Measurements from ENCODE around the gene DCST2. TPM values are rescaled to one million over a fixed set of nuclear protein-coding genes. Genes with fewer than 3 reads are reported as not detected.

DCST2 gene
- total RNA-seq, 6 experiments from 2014 or later, result 0.08 to 0.14 TPM; not detected in 4

DNA sequence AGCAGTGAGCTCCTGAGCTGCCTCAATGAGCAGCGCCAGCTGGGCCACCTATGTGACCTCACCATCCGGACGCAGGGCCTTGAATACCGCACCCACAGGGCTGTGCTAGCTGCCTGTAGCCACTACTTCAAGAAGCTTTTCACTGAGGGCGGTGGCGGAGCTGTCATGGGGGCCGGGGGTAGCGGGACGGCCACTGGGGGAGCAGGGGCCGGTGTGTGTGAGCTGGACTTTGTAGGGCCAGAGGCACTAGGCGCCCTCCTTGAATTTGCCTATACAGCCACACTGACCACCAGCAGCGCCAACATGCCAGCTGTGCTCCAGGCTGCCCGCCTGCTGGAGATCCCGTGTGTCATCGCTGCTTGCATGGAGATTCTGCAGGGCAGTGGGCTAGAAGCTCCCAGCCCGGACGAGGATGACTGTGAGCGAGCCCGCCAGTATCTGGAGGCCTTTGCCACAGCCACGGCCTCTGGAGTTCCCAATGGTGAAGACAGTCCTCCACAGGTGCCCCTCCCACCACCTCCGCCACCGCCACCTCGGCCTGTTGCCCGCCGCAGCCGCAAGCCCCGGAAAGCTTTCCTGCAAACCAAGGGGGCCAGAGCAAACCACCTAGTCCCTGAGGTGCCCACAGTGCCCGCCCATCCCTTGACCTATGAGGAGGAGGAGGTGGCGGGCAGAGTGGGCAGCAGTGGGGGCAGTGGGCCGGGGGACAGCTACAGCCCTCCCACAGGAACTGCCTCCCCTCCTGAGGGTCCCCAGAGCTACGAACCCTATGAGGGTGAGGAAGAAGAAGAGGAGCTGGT is 18.7 kb downstream of the DCST2 start:
- DNase-seq, result no peak
- TF ChIP-seq CTCF (IDR thresholded peaks at IDR 0.05), result no peak
- Mint-ChIP-seq H3K4me1 (ENCODE audit: low read depth) (peaks cover 21% of the 10 kb centered on the region), H3K9me3 (no peaks in the 10 kb centered on the region), H3K27me3 (ENCODE audit: insufficient read depth) (no peaks in the 10 kb centered on the region), H3K36me3 (ENCODE audit: low read depth) (no peaks in the 10 kb centered on the region), H3K4me3 (no peak overlapping the region), H3K27ac (no peak overlapping the region)

DNA sequence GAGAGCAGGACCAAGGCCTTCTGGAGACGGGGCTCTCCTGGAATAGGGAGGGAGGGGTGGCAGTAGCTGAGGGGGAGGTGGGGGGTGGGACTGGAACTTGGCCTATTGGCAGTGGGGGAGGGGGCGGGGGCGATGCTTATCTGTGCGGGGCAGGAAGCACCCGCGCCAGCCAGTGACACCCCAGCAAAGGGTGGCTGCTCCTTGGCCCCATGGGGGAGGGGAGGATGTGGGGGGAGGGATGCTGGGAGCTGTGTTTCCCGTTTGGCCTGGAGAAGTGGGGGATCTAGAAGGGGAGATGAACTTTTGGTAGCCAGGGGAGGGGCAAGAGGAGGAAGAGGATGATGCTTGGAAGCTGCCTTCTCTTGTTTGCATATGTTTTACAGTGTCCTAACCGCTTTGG is 19.9 kb downstream of the DCST2 start:
- no peaks in the 10 kb centered on the region for H3K27me3 Mint-ChIP-seq (ENCODE audit: insufficient read depth)
- H3K9me3 Mint-ChIP-seq, result no peaks in the 10 kb centered on the region
- TF ChIP-seq CTCF (IDR thresholded peaks at IDR 0.05), result no peak
- no peak overlapping the region for H3K4me3 Mint-ChIP-seq
- DNase-seq, result no peak
- peaks cover 8% of the 10 kb centered on the region for H3K4me1 Mint-ChIP-seq (ENCODE audit: low read depth)
- no peak overlapping the region for H3K27ac Mint-ChIP-seq
- H3K36me3 Mint-ChIP-seq (ENCODE audit: low read depth), result no peaks in the 10 kb centered on the region

DNA sequence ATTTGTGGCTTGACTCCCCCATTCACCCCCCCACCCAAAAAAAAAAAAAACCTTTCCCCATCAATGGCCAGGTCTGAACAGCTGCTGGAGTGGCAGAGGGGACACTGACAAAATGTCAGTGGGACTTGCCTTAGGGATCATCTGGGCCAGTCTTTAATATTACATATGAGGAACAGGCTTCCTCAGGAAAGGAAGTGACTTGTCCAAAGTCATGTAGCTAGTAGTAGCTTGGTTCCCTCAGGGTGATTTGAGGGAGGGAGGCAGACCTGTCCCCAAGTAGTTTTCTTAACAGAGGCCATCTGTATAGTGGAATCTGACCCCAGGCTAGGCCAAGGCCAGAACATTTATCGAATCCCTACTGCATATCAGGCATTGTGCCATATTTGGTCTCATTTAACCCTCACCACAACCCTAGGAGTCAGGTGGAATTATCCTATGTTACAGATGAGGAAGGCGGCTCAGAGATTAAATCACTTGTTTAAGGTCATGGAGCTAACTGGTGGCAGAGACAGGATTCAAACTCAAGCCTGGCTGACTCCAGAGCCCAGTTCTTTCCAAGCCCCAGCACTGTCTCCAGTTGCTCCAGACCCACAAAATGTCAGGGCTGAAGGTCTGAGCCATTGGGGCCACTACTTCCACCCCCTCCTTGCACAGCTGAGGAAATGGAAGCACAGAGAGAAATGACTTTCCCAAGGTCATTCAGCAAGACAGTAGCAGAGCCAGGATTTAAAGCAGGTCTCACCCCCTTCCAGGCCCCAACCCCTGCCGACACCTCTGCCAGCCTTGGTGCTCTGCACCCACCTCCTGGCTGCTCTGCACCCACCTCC is 20.6 kb downstream of the DCST2 start:
- Mint-ChIP-seq H3K9me3 (no peaks in the 10 kb centered on the region), H3K27me3 (ENCODE audit: insufficient read depth) (no peaks in the 10 kb centered on the region), H3K4me1 (ENCODE audit: low read depth) (peaks cover 4% of the 10 kb centered on the region; the same call in 1 of the 2 replicates), H3K4me3 (no peak overlapping the region), H3K36me3 (ENCODE audit: low read depth) (no peaks in the 10 kb centered on the region), H3K27ac (no peak overlapping the region; the same call in 1 of the 2 replicates)
- TF ChIP-seq CTCF (IDR thresholded peaks at IDR 0.05), result no peak
- no peak for DNase-seq

DNA sequence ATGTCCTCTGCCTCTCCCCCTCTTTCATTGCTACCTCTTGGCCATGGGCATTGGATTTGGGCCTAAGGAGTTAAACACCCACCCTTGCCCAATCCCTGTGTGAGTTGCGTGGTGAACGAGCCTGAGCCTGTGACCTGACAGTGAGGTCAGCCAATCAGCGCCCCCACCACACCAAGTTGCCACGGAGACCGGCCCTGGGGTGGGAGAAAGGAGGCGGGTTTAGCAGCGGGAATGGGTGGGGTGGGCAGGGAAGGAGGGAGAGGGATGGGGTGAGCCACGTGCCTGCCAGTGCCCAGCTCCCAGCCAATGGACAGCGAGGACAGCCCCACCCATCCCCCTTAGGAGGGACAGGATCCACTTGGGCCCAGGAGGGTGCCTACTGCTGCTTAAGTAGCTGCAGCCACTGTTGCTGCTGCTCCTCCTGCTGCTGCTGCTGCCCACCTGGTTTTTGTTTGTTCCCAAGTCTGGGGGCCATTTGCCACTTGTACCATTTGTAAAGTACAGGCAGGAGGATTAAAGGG is 21.5 kb downstream of the DCST2 start:
- H3K27ac Mint-ChIP-seq, result no peak overlapping the region
- no peak overlapping the region for H3K4me3 Mint-ChIP-seq
- H3K36me3 Mint-ChIP-seq (ENCODE audit: low read depth), result no peaks in the 10 kb centered on the region
- no peak for TF ChIP-seq CTCF (IDR thresholded peaks at IDR 0.05)
- H3K27me3 Mint-ChIP-seq (ENCODE audit: insufficient read depth), result no peaks in the 10 kb centered on the region
- H3K9me3 Mint-ChIP-seq, result no peaks in the 10 kb centered on the region
- no peaks in the 10 kb centered on the region; the same call in 1 of the 2 replicates for H3K4me1 Mint-ChIP-seq (ENCODE audit: low read depth)
- DNase-seq, result peak; percentile 25

GRCh38 chr1:155011437-155012025 is 22.1 kb downstream of the DCST2 start:
- Mint-ChIP-seq H3K4me3 (no peak overlapping the region), H3K27ac (no peak overlapping the region)

More at GRCh38 chr1:155011437-155012025, 22.1 kb downstream of the DCST2 start:
- no peak for TF ChIP-seq CTCF (IDR thresholded peaks at IDR 0.05)
- H3K27me3 Mint-ChIP-seq (ENCODE audit: insufficient read depth), result no peaks in the 10 kb centered on the region; the same call in 1 of the 2 replicates
- no peak for DNase-seq
- peaks cover under 1% of the 10 kb centered on the region; the same call in 1 of the 2 replicates for H3K4me1 Mint-ChIP-seq (ENCODE audit: low read depth)
- no peaks in the 10 kb centered on the region for H3K9me3 Mint-ChIP-seq
- no peaks in the 10 kb centered on the region for H3K36me3 Mint-ChIP-seq (ENCODE audit: low read depth)
